Osteocyte (in vitro differentiated cells): ENCODE data around the gene ZFP64. TPM values are rescaled to one million over a fixed set of nuclear protein-coding genes. Genes with fewer than 3 reads are reported as not detected.
A peak's percentile ranks its signal among the peaks of the same experiment; 100 is the strongest.

ENCODE experiments used
- DNase-seq: peaks from one replicate; pipeline ENCODE4 v3.0.0; 2021; ENCODE audit warnings: mixed read lengths; ENCODE audit not compliant: unreplicated experiment; ENCODE audit errors: extremely low spot score
- H3K27ac Mint-ChIP-seq: one replicate; pipeline ENCODE4 v1.8.0; 2021; ENCODE audit warnings: mild to moderate bottlenecking, mixed read lengths; ENCODE audit not compliant: unreplicated experiment
- H3K27me3 Mint-ChIP-seq: one replicate; pipeline ENCODE4 v1.8.0; 2021; ENCODE audit warnings: mixed read lengths; ENCODE audit not compliant: unreplicated experiment
- H3K36me3 Mint-ChIP-seq: one replicate; pipeline ENCODE4 v1.8.0; 2021; ENCODE audit warnings: mixed read lengths; ENCODE audit not compliant: unreplicated experiment
- H3K4me1 Mint-ChIP-seq: one replicate; pipeline ENCODE4 v1.8.0; 2021; ENCODE audit warnings: mixed read lengths; ENCODE audit not compliant: unreplicated experiment
- H3K4me3 Mint-ChIP-seq: one replicate; pipeline ENCODE4 v1.8.0; 2021; ENCODE audit warnings: mild to moderate bottlenecking, moderate library complexity, mixed read lengths; ENCODE audit not compliant: unreplicated experiment
- H3K9me3 Mint-ChIP-seq: one replicate; pipeline ENCODE4 v1.8.0; 2021; ENCODE audit warnings: mixed read lengths; ENCODE audit not compliant: unreplicated experiment
- CTCF ChIP-seq: fragments of 200-600 bp; sonication (generic); IDR thresholded peaks from 2 replicates; pipeline ENCODE4 v1.5.0; 2021; ENCODE audit warnings: antibody characterized with exemption, mild to moderate bottlenecking, moderate library complexity
- total RNA-seq: library from RNA; stranded (reverse); gene quantifications from 2 replicates; pipeline ENCODE4 v1.2.1, GENCODE V29; 2021

Gene ZFP64
- total RNA-seq, 1 donor from 2014 or later, result 21.0 TPM

GRCh38 chr20:52179331-52180179, 12.0 kb downstream of the ZFP64 start:
- H3K27ac Mint-ChIP-seq, result no peak overlapping the region
- no peaks in the 10 kb centered on the region for H3K9me3 Mint-ChIP-seq
- H3K4me3 Mint-ChIP-seq, result no peak overlapping the region
- H3K27me3 Mint-ChIP-seq, result no peaks in the 10 kb centered on the region
- TF ChIP-seq CTCF, result no peak
- H3K4me1 Mint-ChIP-seq, result no peaks in the 10 kb centered on the region
- DNase-seq, result no peak
- H3K36me3 Mint-ChIP-seq, result peaks cover 25% of the 10 kb centered on the region

GRCh38 chr20:52178691-52179090, 12.9 kb downstream of the ZFP64 start:
- H3K4me1 Mint-ChIP-seq, result no peaks in the 10 kb centered on the region

GRCh38 chr20:52175840-52176239, 15.7 kb downstream of the ZFP64 start:
- no peak for TF ChIP-seq CTCF

More at GRCh38 chr20:52178691-52179090, 12.9 kb downstream of the ZFP64 start:
- Mint-ChIP-seq H3K9me3 (no peaks in the 10 kb centered on the region), H3K27ac (no peak overlapping the region), H3K36me3 (peaks cover 19% of the 10 kb centered on the region), H3K4me3 (no peak overlapping the region), H3K27me3 (no peaks in the 10 kb centered on the region)
- no peak for TF ChIP-seq CTCF
- no peak for DNase-seq

GRCh38 chr20:52172392-52173047, 19.1 kb downstream of the ZFP64 start:
- Mint-ChIP-seq H3K27me3 (no peaks in the 10 kb centered on the region), H3K4me3 (no peak overlapping the region), H3K9me3 (no peaks in the 10 kb centered on the region), H3K4me1 (no peaks in the 10 kb centered on the region), H3K27ac (no peak overlapping the region), H3K36me3 (peaks cover 9% of the 10 kb centered on the region)
- no peak for DNase-seq
- TF ChIP-seq CTCF, result no peak

More at GRCh38 chr20:52175840-52176239, 15.7 kb downstream of the ZFP64 start:
- DNase-seq, result no peak
- H3K27ac Mint-ChIP-seq, result no peak overlapping the region
- H3K4me1 Mint-ChIP-seq, result no peaks in the 10 kb centered on the region
- peaks cover 7% of the 10 kb centered on the region for H3K36me3 Mint-ChIP-seq
- no peak overlapping the region for H3K4me3 Mint-ChIP-seq
- no peaks in the 10 kb centered on the region for H3K27me3 Mint-ChIP-seq
- no peaks in the 10 kb centered on the region for H3K9me3 Mint-ChIP-seq

- peak; percentile 25 for DNase-seq
- TF ChIP-seq CTCF, result no peak
- H3K36me3 Mint-ChIP-seq, result peaks cover 14% of the 10 kb centered on the region
- H3K27me3 Mint-ChIP-seq, result no peaks in the 10 kb centered on the region
- no peak overlapping the region for H3K27ac Mint-ChIP-seq
- no peaks in the 10 kb centered on the region for H3K9me3 Mint-ChIP-seq
- no peak overlapping the region for H3K4me3 Mint-ChIP-seq
- H3K4me1 Mint-ChIP-seq, result no peaks in the 10 kb centered on the region
Measured at GRCh38 chr20:52171025-52171424, 20.6 kb downstream of the ZFP64 start.
